NCI-H82 (cell line): ENCODE results near the gene SGCD.

Experiments used
- DNase-seq: peaks from one replicate; lab custom pipeline; 2025; lab: John Stamatoyannopoulos, UW

Gene SGCD

DNA sequence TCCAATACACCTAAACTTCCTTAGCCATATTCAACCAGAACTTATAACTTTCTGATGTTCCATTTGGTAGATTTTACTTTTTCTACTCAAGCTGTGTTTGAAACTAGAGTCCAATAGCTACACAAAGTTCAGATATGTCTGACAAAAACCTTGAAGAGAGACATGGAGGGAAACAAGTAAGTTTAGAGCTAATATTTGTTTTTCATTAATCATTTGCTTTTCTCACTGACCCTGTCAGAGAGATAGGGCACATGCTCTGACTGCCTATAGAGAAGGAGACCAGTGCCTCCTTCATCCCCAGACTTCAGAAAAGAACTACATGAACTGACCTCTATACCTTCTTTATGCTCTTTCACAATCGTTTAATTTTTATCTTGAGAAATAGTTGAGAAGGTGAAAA lies 366.1 kb downstream of the SGCD start:
- DNase-seq: no peak

DNA sequence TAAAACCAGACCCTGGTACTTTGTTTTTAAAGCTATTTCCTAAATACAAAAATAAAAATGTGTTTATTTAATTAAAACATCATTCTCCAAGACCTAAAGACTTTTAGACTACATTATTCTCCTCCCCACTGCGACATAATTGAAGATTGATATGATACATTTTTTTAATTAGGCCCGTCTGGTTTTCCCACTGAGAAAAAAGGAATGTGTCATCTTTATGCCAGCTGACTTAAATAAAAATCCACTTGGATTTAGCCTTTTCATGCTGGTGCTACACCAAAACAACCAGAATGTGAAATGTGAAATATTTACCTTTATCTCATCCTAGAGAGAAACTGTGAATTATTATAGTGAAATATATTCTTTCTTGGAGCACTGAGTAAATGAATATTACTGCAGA lies 367.6 kb downstream of the SGCD start:
- no peak for DNase-seq

DNA sequence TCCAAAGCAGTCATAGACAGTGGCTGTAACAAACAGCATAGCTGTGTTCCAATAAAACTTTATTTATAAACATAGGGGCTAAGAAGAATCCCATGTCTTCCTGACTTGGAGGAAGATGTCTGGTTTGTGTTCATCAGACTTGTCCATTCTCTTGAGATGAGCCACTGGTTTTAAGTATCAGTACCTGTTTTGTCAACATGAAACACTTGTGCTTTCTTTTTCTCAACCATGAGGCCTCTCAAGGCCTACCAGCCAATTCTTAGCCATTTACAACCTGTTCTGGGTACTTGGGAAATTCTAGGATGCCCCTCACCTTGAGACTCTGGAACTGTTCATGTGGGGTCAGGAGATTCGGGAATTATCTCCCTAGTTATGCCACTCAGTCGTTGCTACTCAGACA lies 368.8 kb downstream of the SGCD start:
- DNase-seq: no peak

DNA sequence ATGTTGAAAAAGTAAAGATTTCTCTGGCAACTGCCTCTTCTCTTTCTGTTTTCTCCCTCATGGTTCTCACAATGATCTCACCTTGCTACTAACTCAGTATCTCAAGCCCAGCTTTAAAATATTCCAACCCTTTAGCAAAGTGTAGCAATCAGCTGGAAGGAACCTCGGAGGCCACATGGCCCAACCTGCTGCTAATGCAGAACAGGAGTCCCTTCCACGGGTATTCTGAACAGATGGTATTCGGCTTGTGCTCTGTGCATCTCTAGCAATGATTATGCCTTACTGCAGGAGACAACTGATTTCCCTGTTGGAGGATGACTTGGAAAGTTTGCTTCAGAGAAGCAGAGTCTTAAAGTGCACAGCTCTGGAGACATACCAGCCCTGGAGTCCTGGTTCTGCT lies 371.4 kb downstream of the SGCD start:
- peak; percentile 22 for DNase-seq

DNA sequence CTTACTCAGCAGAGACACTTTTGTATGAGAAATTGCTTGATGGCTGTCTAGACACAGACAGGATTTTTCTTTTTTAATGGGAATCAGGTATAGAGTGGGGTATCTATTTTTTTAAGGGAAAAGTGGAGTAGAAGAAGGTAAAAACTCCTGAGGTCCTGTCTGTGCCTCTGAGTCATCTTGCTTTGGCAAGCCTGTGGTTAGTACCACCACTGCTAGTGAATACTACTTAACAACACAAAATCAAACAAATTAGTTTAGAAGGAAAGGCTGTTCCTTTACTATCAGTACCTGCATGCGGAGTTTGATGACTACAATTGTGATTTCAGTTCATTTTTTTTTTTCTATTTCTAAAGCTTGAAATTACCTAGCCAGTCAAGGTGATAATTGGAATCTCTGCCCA lies 372.2 kb downstream of the SGCD start:
- no peak for DNase-seq

DNA sequence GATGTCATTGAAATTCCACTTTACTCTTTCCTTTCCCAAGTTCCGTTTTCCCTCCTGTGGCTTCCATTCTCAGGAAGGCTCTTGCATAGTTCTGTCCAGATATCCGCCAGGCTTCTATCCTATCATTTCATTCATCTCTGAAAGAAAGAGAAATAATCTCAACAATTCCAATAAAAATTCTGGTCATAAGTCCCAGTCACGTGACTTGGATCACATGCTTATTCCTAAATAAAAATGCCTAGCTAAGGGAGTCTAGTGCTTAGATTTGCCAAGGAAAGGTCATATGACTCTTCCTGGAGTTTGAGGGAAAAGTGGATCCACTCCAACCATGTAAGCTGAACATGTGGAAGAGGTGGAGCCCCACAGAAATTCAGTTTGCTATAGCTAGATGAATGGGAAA lies 377.2 kb downstream of the SGCD start:
- no peak for DNase-seq

DNA sequence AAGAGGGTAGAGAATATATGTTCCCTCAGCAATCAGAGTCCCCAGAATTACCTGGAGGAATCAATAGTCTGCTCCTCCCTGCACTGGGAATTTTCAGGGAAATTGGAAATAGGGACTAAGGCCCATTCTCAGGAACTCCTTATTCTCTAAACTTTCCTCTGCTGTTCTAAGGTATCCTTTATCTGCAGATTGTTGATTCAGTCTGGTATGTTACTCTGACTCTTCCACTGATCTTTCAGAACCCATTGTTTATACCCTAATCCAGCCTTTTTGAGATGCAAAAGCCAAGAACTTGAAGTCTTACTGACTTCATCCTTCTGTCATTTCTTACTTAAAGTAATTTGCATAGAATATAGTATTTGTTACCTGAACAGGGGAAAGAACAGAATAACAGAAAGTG lies 379.7 kb downstream of the SGCD start:
- DNase-seq: no peak

DNA sequence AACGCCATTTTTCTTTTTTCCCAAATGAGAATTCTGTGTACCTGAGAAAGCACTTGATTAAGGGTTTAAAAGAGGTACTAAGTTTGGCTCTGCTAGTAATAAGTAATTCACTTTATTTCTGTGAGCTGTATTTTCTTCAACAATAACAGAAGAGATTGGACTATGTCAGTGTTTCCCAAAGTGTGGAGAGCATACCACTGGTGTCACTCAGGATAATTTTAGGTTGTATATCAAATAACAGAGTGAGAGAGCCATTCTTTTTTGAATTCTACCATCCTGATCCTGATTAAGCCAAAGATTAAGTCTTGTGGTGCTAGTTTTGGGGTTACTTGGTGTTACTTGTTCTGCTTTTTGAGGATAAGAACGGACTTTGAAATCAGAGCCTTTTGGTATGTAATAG lies 380.8 kb downstream of the SGCD start:
- no peak for DNase-seq

DNA sequence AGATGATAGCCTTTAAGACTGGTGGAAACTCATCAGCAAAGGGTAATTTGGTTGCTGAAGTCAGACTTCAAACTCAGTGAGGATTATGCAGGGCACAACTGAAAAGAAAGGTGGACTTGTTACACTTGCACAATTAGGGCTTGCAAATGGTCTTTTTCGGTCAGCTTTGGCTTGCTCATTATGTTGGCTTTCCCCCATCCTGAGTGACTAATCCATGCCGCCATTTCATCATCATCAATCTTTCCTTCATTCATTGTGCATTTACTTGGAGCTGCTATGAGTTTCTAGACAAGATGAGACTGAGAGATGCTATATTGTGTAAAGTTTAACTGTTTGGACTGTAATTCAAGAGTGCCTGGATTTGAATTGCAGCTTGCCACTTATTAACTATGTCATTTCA lies 388.3 kb downstream of the SGCD start:
- peak; percentile 72 for DNase-seq

DNA sequence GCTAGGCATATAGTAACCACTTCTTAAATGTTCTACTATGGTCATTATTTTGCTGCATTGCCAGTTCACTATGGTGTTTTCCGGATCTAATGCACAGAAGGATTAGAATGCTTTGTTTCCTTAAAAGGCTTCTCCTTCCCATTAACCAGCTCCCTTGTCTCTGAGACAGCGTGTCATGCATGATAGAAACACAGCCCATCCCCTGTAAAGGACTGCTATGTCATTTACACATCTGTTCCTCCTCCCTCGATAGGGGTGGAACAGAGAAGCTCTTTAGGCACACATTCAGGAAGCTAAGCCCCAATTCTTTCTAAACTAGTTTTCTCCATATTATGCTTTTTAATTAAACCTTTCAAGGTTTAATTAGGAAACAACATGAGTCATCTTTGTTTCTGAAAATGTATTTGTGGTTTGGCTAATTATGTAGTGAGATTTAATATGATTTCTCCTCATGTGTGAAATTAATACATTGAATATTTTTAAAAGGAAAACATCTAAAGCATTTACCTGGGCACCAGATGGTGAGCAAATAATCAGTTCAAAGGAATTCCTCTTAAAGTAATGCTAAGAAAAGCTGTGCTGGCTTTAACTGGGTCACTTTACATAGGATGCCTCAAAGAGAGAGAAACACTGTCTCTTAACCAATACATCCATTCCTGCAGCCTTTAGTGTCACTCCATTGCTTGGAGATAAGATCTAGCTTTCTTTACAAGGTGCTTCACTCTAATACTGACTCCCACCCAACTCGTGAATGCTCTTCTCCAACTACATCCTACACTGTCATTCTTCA lies 389.8 kb downstream of the SGCD start:
- DNase-seq: peak; percentile 72

DNA sequence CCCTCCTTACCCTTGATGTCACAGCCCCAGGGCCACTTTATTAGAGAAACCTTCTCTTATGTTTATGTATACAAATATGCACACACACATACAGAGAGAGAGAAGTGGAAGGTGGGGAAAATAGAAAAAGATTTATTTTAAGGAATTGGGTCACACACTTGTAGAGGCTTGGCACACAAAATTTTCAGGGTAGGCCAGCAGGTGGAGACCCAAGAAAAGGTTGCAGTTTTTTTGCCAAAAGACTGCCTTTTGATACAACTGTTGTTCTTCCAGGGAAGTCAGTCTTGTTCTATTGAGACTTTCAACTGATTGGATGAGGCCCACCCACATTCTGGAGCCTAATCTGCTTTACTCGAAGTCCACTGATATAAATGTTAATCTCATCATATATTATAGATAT lies 392.0 kb downstream of the SGCD start:
- DNase-seq: no peak

DNA sequence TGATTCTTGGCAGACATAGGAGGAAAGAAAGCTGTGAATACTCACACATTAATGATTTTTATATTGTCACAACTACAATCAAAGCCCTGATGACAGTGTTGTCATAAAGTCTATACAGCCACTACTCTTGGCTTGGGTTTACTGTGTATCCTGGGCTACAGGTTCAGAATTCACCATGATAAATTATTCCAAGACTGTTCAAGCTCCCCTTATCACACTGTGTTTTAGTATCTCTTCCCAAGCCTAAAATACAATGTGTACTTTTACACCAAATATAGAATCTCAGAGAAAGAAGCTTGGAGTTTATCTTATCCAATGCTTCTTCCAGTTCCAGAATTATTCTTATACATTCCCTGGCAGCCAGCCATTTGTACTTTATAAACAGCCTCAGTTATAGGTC lies 395.4 kb downstream of the SGCD start:
- DNase-seq: no peak

DNA sequence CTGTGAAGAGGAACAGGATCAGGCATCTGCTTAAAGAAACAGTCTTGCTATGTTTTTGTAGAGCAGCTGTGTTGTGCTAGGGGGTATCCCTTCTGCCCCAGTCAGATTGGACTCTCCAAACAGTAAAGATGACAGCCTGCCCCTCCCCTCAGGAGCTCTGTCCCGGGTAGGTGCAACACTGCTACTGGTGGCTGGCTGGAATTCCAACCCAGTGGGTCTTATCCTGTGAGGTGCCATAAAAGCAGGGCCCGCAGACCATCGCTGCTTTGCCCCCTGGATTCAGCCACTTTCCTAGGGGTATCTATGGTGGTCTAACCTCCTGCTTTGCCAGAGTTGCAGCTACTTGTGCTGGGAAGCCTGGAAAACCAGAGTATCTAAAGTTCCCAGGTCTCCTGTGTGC lies 408.5 kb downstream of the SGCD start:
- DNase-seq: no peak

DNA sequence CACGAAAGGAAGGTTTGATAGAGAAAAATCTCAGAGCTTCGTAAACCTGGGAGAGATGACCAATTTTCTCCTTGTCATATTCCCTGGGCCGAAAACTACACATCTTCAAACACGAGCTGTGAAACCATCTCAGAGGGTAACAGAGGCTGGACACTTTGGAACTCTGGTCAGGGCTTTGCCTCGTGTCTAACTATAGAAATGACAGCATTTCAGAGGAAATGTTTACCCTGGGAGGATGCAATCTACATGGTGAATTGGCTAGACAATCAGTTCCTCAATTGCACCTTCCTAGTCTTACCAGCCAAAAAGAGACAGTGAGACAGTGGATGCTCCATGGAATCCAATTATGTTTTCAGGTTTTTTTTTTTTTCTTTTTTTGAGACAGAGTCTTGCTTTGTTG lies 414.6 kb downstream of the SGCD start:
- DNase-seq: no peak

DNA sequence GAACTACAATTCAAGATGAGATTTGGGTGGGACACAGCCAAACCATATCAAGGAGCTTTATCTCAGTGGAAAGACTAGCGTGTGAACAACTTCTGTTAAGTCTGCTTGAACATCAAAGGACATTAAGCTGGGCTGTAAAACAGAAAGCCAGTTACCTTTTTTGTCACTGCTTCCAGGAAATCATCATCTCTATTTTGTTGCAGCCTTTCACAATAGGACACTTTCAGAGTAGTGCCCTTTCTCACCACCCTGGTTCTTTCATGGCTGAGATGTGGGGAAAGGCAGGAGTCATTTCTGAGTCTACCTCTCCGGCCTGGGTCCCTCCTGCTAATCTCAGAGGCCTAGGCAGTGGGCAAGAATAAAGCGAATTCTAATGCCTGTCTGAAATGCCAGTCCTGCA lies 426.9 kb downstream of the SGCD start:
- DNase-seq: no peak

DNA sequence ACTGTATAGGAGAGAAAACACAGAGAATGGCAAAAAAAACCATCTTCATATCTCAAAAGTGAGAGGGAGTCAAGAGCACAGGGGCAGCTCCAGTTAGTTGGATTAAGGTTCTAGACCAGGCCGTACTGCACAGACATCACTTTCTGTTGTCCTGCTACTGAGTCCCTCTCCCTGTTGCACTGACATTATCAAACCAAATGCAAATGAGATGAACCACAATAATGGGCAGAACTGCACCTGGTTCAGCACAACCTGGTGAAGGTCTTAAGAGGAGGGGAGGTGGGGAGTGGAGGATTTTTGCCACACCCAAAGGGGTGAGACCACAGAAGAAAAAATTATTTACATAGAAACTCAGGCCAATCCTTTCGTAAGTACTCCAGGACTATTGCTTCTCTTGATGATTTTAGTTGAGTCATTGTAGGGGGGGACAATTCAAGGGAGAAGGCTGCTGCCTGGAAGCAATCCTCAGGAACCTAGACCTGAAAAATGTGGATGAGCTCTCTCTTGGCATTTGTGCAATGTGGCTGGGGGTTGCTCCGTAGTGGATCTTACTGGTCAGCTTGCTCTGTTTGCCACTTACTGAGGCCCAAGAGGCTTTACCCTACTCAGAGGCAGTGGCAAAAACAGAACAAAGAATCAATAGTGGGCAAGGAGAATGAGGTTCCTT lies 428.6 kb downstream of the SGCD start:
- no peak for DNase-seq

DNA sequence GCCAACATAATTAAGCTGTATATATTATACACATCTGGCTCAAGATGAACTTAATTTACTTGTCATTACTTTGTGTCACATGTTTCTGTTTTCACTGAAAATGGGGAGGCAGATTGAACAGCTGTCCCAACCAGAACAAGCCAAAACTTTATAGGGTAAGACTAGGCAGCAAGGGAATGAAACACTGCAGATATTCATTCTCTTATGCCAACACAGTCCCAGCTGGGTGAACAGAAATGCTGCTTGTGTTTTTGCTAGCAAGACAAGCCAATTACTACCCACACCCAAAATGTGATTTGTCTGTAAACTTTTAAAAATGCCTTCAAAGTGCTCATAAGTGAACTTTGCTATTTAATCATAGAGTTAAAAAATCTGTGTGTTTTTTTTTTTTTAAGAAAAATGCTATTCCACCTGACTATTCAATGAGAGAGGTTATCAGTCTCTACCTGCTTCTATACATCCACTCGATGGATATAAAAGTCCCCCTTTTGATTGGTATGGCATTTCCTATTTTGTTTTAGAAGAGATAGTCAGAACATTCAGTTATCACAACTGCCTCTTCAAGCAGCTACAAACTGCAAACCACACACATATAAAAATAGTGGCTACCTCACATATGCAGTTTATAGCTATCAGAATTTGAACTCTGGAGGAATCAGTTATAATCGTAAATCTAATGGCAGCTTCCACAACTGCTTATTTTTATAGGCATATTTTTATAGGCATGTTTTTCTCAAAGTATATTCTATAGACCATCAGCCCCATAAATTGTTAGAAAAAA lies 431.2 kb downstream of the SGCD start:
- no peak for DNase-seq

DNA sequence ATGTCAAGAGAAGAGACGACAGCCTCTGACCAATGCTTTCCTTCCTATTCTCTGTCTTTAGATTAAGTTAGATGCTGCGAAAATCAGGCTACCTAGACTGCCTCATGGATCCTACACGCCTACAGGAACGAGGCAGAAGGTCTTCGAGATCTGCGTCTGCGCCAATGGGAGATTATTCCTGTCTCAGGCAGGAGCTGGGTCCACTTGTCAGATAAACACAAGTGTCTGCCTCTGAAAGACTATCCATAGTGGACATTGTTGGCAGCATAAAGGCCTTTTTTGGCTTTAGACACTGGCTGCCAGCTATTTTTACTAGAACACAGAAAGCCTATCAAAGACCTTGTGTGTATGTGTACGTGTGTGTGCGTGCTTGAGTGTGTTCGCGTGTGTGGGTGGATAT lies 432.2 kb downstream of the SGCD start:
- DNase-seq: no peak

DNA sequence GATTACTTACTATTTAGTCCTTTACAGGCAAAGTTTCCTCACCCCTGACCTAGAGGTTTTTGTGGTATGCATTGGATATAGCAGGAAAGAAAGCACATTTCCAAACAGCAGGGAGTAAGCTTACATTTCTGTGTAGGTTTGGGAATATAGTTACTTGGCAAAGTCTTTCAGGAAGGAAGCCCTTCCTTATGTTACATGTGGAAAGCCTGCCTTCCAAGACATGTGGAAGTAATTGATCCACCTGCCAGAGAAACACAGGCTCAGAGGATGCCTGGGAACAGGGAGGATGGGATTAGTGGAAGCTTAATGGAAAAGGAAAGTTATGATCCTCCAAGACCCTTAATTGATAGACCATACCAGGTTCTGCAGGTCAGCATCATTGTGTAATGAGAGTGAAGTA lies 435.8 kb downstream of the SGCD start:
- DNase-seq: peak; percentile 32

DNA sequence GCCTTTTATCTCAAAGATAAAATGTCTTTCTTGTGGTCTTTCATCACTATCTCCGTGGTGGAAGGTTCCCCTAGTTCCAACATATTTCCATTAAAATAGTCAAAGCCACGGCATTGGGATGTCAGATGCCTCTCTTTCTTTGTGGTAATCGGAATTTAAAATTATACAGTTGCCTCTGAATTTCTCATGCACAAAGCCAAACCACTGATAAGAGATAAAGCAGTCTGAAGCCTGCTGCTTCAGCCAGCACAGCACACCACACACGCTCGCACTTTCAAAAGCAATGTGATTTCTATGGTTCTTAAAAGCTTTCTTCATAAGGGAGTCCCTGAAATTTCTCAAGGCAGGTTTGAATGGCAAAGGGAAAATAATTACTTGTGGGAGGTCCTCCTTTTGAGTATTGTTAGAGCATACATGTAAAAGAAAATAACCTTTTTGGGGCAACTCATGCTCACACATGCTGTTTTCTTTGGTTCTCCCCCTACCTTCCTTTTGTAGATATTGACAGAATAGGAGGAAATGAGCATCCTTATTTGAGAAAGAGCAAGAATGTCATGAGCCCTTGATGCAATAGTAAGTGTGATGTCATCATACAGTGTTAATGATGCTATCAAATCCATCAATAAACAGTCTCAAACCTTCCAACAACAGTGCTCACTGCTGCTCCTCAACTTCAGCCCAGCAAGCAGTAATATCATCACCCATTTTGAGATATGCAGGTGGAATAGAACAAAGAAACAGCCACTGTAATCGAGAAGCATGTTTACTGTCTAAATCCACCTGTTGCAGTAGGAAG lies 437.4 kb downstream of the SGCD start:
- DNase-seq: no peak

DNA sequence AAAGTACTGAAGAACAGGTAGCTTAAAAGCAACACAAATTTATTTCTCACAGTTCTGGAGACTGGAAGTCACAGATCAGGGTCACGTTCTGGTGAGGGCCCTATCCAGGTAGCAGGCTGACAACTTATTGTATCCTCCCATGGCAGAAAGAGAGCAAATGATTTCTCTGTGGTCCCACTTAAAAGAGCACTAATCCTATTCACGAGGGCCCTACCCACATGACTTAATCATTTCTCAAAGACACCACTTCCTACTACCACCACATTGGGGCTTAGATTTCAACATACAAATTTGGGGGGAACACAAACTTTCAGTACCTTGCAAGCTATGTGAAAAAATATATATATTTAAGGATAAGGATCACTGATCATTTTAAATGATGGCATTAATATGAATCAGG lies 447.3 kb downstream of the SGCD start:
- no peak for DNase-seq

DNA sequence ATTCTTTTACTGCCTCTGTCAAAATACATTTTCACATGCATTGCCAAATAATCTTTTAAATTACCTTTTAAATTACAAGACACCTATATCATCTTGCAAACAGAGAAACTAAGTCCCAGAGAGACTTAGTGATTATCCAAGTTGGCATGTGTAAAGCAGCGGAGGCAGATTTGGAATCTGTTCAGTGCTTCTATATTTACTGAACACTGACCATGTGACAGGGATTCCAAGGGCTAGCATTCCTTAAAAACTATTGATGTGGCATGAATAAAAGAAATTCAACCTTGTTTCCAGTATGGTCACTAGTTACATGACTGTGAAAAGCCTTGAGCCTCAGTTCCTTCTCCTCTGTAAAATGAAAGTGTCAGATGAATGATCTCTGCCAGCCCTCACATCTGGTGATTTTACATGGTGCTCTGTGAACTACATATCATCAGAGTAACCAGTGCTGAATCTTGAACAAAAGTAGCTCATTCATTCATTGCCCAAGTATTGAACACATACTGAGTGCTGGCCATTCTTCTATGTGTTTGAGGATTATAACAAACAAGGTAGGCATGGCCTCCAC lies 451.3 kb downstream of the SGCD start:
- DNase-seq: no peak
